Breast epithelium (tissue), 4 donors: ENCODE data around the gene NCOA1. TPM values are rescaled to one million over a fixed set of nuclear protein-coding genes. Genes with fewer than 3 reads are reported as not detected.

Source experiments
- DNase-seq, 2 donors: peaks; one replicate each; pipeline ENCODE4 v3.0.0-alpha.2; 2019; ENCODE audit warnings: low spot score in 2 of 2
- H3K27ac ChIP-seq, 2 donors: fragments of 200-600 bp; sonication (generic) in 1 of 2; one replicate each; pipeline ENCODE4 v1.5.1; 2016 to 2019; ENCODE audit warnings: mild to moderate bottlenecking in 1 of 2
- H3K27me3 ChIP-seq, 2 donors: fragments of 200-600 bp; sonication (generic) in 1 of 2; one replicate each; pipeline versions ENCODE4 v1.5.1 to v1.6.0; 2017 to 2019; ENCODE audit warnings: control low read depth in 1 of 2, mild to moderate bottlenecking in 1 of 2
- H3K36me3 ChIP-seq: fragments of 200-600 bp; one replicate; pipeline ENCODE4 v1.5.1; 2019
- H3K4me1 ChIP-seq, 2 donors: fragments of 200-600 bp; sonication (generic); one replicate each; pipeline ENCODE4 v1.5.1; 2016 to 2019; ENCODE audit warnings: control low read depth in 1 of 2
- H3K4me3 ChIP-seq, 3 donors: fragments of 200-600 bp; sonication (generic); 1 replicate in 2 of 3; 2 replicates in 1 of 3; pipeline ENCODE4 v1.5.1; 2016 to 2019; ENCODE audit warnings: mild to moderate bottlenecking in 3 of 3, moderate library complexity in 2 of 3
- H3K9me3 ChIP-seq, 2 donors: fragments of 200-600 bp; sonication (generic) in 1 of 2; one replicate each; pipeline ENCODE4 v1.5.1; 2016 to 2019; ENCODE audit warnings: control low read depth in 1 of 2
- POLR2A ChIP-seq: fragments of 450-650 bp; IDR thresholded peaks from one replicate; pipeline ENCODE4 v1.6.1; 2016; ENCODE audit warnings: antibody characterized with exemption, mild to moderate bottlenecking, moderate library complexity
- POLR2AphosphoS5 ChIP-seq, 3 donors: sonication (generic); formaldehyde crosslinking; IDR thresholded peaks; one replicate each; pipeline ENCODE4 v1.6.1; 2017; ENCODE audit warnings: antibody characterized with exemption in 3 of 3
- intact Hi-C: fragments of 100-400 bp; cut with DNase I; formaldehyde crosslinking; loops from one replicate; pipeline ENCODE4 v1.15.1; 2023; ENCODE audit warnings: low total_unique reads
- total RNA-seq, 3 donors: library from RNA; depleted of rRNA; stranded (reverse); fragments of >200 nt; gene quantifications; one replicate each; pipeline ENCODE4 v1.1.0, GENCODE V29; 2016
- TF ChIP-seq, protein P1 (sequence below), 3 donors: fragments of 450-650 bp; IDR thresholded peaks; one replicate each; pipeline ENCODE4 v1.5.1; 2016 to 2017; ENCODE audit warnings: antibody characterized with exemption in 3 of 3, mild to moderate bottlenecking in 3 of 3, moderate library complexity in 3 of 3

The NCOA1 gene
- total RNA-seq, 3 donors from 2014 or later, result 66.4 to 83.4 (median 69.2) TPM

DNA sequence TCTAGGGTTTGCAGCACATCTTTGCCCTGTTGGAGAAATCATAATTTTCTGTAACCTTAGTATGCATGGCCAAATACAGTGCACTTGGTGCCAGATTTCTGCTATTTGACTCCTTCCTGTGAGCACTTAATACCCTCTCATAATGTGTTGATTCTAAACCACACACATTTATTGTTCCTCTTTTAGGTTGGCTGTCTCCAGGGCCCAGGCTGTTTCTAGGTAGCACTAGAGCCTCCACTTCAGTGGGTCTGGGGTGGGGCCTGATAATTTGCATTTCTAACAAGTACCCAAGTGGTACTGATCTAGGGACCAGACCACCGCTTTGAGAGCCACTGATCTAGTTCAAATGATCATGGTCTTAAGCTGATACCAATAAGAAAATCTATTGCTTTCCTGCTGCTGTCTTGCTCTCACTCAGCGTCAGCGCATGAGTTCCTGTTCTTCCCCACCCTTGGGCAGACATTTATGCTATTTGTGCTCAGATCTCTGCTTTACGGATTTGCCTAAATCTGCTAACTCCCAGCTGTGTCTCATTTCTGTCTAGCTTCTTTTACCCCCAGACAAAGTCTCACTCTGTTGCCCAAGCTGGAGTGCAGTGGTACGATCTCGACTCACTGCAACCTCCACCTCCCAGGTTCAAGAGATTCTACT, 294.7 kb downstream of the NCOA1 start:
- no peak overlapping the region for H3K27ac ChIP-seq
- intact Hi-C loops, result no loop called here
- no peak for DNase-seq

DNA sequence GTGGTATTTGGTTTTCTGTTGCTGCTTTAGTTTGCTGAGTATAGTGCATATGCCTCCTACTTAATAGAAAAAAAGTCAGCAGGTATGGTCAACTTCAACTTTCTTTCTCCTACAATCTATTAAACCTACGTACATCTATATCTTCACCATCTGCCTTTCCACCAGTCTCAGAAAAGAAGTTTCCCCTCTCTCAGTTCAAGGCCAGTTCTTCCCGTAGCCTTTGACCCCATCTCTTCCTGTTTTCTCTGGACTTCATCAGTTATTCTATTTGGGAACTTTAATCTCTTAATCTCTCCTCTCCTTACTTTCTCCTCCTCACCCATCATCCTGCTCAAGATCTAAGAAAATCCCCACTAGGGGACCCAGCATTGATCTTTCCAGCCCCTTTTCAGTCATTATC, 296.5 kb downstream of the NCOA1 start:
- Histone ChIP-seq H3K4me1 (no peaks in the 10 kb centered on the region), H3K27ac (no peak overlapping the region), H3K27me3 (no peaks in the 10 kb centered on the region), H3K36me3 (no peaks in the 10 kb centered on the region), H3K9me3 (no peaks in the 10 kb centered on the region), H3K4me3 (no peak overlapping the region)
- TF ChIP-seq POLR2A (no peak), POLR2AphosphoS5 (IDR thresholded peaks at IDR 0.05) (no peak)
- TF ChIP-seq, protein P1, sequence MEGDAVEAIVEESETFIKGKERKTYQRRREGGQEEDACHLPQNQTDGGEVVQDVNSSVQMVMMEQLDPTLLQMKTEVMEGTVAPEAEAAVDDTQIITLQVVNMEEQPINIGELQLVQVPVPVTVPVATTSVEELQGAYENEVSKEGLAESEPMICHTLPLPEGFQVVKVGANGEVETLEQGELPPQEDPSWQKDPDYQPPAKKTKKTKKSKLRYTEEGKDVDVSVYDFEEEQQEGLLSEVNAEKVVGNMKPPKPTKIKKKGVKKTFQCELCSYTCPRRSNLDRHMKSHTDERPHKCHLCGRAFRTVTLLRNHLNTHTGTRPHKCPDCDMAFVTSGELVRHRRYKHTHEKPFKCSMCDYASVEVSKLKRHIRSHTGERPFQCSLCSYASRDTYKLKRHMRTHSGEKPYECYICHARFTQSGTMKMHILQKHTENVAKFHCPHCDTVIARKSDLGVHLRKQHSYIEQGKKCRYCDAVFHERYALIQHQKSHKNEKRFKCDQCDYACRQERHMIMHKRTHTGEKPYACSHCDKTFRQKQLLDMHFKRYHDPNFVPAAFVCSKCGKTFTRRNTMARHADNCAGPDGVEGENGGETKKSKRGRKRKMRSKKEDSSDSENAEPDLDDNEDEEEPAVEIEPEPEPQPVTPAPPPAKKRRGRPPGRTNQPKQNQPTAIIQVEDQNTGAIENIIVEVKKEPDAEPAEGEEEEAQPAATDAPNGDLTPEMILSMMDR (IDR thresholded peaks at IDR 0.05), result no peak
- intact Hi-C loops, result no loop called here
- no peak for DNase-seq

More for the DNA sequence above, 294.7 kb downstream of the NCOA1 start:
- no peaks in the 10 kb centered on the region for H3K36me3 ChIP-seq
- H3K4me3 ChIP-seq, result no peak overlapping the region
- TF ChIP-seq, protein P1 (IDR thresholded peaks at IDR 0.05), result no peak
- TF ChIP-seq POLR2AphosphoS5 (IDR thresholded peaks at IDR 0.05), result no peak
- no peak for TF ChIP-seq POLR2A
- H3K4me1 ChIP-seq, result no peaks in the 10 kb centered on the region
- no peaks in the 10 kb centered on the region for H3K9me3 ChIP-seq
- no peaks in the 10 kb centered on the region for H3K27me3 ChIP-seq

DNA sequence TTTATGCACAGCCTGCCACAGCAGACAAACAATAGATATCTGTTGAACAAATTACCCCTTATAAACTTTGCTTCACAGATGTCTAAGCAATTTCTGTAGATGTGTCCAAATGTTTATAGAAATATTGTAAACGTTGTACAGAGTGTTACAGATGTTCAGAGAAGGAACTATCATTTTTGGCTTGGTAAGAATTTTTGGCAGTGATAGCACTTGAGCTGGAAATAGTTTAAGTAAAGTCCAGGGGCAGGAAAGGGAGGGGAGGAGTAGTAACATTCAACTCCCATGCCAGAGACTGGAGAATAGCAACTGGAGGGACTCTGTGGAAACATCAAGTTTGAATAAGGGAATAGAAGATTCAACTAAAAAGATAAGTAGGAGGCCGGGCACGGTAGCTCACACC, 297.8 kb downstream of the NCOA1 start:
- H3K4me3 ChIP-seq, result no peak overlapping the region
- no peaks in the 10 kb centered on the region for H3K27me3 ChIP-seq
- no peak overlapping the region for H3K27ac ChIP-seq
- peaks cover 0 to 2% of the 10 kb centered on the region in 2 donors for H3K4me1 ChIP-seq
- DNase-seq, result no peak
- intact Hi-C loops, result no loop called here
- TF ChIP-seq, protein P1 (IDR thresholded peaks at IDR 0.05), result no peak
- no peak for TF ChIP-seq POLR2AphosphoS5 (IDR thresholded peaks at IDR 0.05)
- no peak for TF ChIP-seq POLR2A
- no peaks in the 10 kb centered on the region for H3K9me3 ChIP-seq
- no peaks in the 10 kb centered on the region for H3K36me3 ChIP-seq

DNA sequence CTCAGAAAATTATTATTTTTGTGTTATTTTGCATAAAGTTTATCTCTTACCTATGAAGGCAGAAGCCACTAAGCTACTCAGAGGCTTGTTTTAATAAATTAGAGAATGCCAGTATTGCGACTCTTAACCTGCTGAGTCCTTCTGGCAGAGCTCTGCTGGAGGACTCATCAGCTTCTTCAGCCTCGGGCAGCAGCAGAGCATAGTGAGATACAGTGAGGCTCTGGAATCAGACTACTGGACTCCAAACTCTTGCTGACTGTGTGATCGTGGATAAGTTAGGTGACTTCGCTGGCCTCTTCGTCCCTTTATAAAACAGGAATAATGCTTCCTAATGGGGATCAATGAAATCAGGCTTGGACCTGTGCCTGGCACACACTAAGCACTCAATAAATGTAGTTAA, 300.4 kb downstream of the NCOA1 start:
- intact Hi-C loops, result no loop called here
- TF ChIP-seq POLR2AphosphoS5 (IDR thresholded peaks at IDR 0.05), result no peak
- TF ChIP-seq, protein P1 (IDR thresholded peaks at IDR 0.05), result no peak
- no peak for TF ChIP-seq POLR2A
- Histone ChIP-seq H3K36me3 (no peaks in the 10 kb centered on the region), H3K4me1 (peaks cover 0 to 3% of the 10 kb centered on the region in 2 donors), H3K9me3 (no peaks in the 10 kb centered on the region), H3K4me3 (no peak overlapping the region), H3K27me3 (no peaks in the 10 kb centered on the region), H3K27ac (no peak overlapping the region)
- DNase-seq, result no peak

DNA sequence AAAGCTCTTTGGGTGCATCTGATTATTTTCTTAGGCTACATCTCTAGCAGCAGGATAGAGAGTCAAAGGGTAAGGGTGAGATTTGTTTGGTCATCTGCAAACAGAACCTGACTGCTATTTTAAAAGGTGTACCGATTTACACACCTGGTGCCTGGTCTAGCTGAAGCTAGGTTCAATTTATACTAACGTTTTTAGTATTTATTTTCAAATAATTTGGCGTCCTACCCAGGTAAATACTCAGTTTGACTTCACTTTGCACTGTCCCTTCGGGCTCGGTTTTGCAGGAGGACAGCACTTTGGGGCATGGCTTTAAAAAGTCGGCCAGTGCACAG, 301.5 kb downstream of the NCOA1 start:
- Histone ChIP-seq H3K36me3 (no peaks in the 10 kb centered on the region), H3K9me3 (no peaks in the 10 kb centered on the region), H3K27me3 (no peaks in the 10 kb centered on the region), H3K4me1 (peaks cover 0 to 3% of the 10 kb centered on the region in 2 donors), H3K4me3 (peak overlapping the region; percentile 57 to 88 (median 71)), H3K27ac (peak overlapping the region; percentile 98 to 99)
- intact Hi-C loops, result no loop called here
- no peak for DNase-seq
- TF ChIP-seq, protein P1 (IDR thresholded peaks at IDR 0.05), result no peak
- TF ChIP-seq POLR2AphosphoS5 (IDR thresholded peaks at IDR 0.05), result no peak
- TF ChIP-seq POLR2A, result no peak
